HepG2 (cell line): ENCODE results near the gene RREB1. TPM values are rescaled to one million over a fixed set of nuclear protein-coding genes. Genes with fewer than 3 reads are reported as not detected.

Experiments used
- HNF4A ChIP-seq: sonication (generic); formaldehyde crosslinking; IDR thresholded peaks from 2 replicates; pipeline ENCODE4 v1.4.0; 2020; ENCODE audit warnings: missing genetic modification reagents
- HNF4G ChIP-seq, 2 experiments: sonication (generic) in 1 of 2; formaldehyde crosslinking in 1 of 2; IDR thresholded peaks; 2 replicates each; pipeline versions ENCODE4 v1.4.0 to v1.6.1; 2011 to 2020; ENCODE audit warnings: borderline replicate concordance in 2 of 2, low read depth in 2 of 2, mild to moderate bottlenecking in 2 of 2, low read length in 1 of 2, missing genetic modification reagents in 1 of 2, moderate library complexity in 1 of 2
- MAZ ChIP-seq, 2 experiments: sonication (generic) in 1 of 2; formaldehyde crosslinking in 1 of 2; IDR thresholded peaks; 2 replicates each; pipeline versions ENCODE4 v1.5.0 to v1.6.1; 2012 to 2020; ENCODE audit warnings: low read depth in 2 of 2, mild to moderate bottlenecking in 2 of 2, borderline replicate concordance in 1 of 2, improper control_type of control experiment in 1 of 2, low read length in 1 of 2, missing genetic modification reagents in 1 of 2, moderate library complexity in 1 of 2
- PHF20 ChIP-seq: sonication (generic); formaldehyde crosslinking; IDR thresholded peaks from 2 replicates; pipeline ENCODE4 v1.5.0; 2020; ENCODE audit warnings: mild to moderate bottlenecking, missing genetic modification reagents
- PPARG ChIP-seq: conservative IDR thresholded peaks from 2 replicates; pipeline ENCODE4 v1.6.1; 2016; ENCODE audit warnings: missing biosample characterization, missing genetic modification reagents
- SP2 ChIP-seq: sonication (generic); formaldehyde crosslinking; IDR thresholded peaks from 2 replicates; pipeline ENCODE4 v1.5.1; 2020; ENCODE audit warnings: mild to moderate bottlenecking, missing genetic modification reagents
- ZNF230 ChIP-seq: sonication (generic); formaldehyde crosslinking; IDR thresholded peaks from 2 replicates; pipeline ENCODE4 v1.4.0; 2020; ENCODE audit warnings: mild to moderate bottlenecking, missing genetic modification reagents
- ZNF414 ChIP-seq: sonication (generic); formaldehyde crosslinking; IDR thresholded peaks from 2 replicates; pipeline ENCODE4 v1.5.0; 2020; ENCODE audit warnings: missing genetic modification reagents
- ZNF646 ChIP-seq: sonication (generic); formaldehyde crosslinking; IDR thresholded peaks from 2 replicates; pipeline ENCODE4 v1.9.0; 2021; ENCODE audit warnings: mild to moderate bottlenecking, missing genetic modification reagents
- polyA plus RNA-seq, 8 experiments: library from polyadenylated mRNA; depleted of rRNA in 3 of 8; stranded (reverse) in 7 of 8; unstranded in 1 of 8; fragments of >200 nt; fragmentation: Illumina TruSeq in 4 of 8; extraction: Trizol in 4 of 8; gene quantifications; 2 replicates each; pipeline versions ENCODE4 v1.2.1 to v1.2.3, GENCODE V29; 2011 to 2016; ENCODE audit warnings: low read depth in 4 of 8, missing spikeins in 1 of 8, mixed read lengths in 1 of 8; ENCODE audit not compliant: insufficient read depth in 1 of 8
- total RNA-seq, 5 experiments: library from RNA; depleted of rRNA; stranded (reverse); fragments of >200 nt; fragmentation: Illumina TruSeq; extraction: Trizol; gene quantifications; 2 replicates each; pipeline ENCODE4 v1.2.3, GENCODE V29; 2016; ENCODE audit warnings: low read depth in 1 of 5
- TF ChIP-seq, protein P1 (sequence below): sonication (generic); formaldehyde crosslinking; IDR thresholded peaks from 2 replicates; pipeline ENCODE4 v1.5.0; 2020; ENCODE audit warnings: mild to moderate bottlenecking, missing genetic modification reagents
- TF ChIP-seq, protein P2 (sequence below): sonication (generic); formaldehyde crosslinking; IDR thresholded peaks from 2 replicates; pipeline ENCODE4 v1.5.0; 2020; ENCODE audit warnings: mild to moderate bottlenecking, missing genetic modification reagents, borderline replicate concordance

Gene RREB1
- total and polyA plus RNA-seq, 2 of the 13 experiments (the other 11 are each of a cell fraction or from before 2014, with no cell fraction given), result 6.1 to 23.2 TPM

DNA sequence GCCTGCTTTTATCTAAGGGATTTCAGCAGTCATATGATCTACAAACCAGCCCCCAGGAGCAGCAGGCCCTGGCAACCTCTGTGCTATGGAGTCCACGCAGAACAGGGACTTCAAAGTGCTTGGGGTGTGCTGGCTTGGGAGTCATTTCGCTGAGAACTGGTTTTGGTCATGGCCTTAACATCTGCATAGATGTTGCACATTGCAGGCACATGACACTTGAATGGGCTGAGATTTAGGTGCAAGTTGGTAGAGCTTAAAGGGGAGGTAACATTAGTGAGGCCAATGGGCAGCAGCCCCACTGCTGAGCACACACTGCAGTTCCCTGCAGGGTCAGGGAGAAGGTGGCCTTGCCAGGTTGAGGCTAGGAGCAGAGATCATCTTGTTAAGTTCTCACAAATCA, 43.6 kb downstream of the RREB1 start (continued):
- TF ChIP-seq ZNF414 (CRISPR knock-in tag) (peak; percentile 51; the same call in 1 of the 2 replicates), MAZ (IDR thresholded peaks at IDR 0.05; ENCODE audit: borderline replicate concordance, low read depth, low read length) (no peak), MAZ (CRISPR knock-in tag; IDR thresholded peaks at IDR 0.05; ENCODE audit: low read depth) (0 out of 2 replicates have a peak, but pooled peaks have one; percentile 18), ZNF230 (CRISPR knock-in tag) (no peak), HNF4G (IDR thresholded peaks at IDR 0.05; ENCODE audit: borderline replicate concordance, low read depth, low read length) (0 out of 2 replicates have a peak, but pooled peaks have one; percentile 11), HNF4G (CRISPR knock-in tag; IDR thresholded peaks at IDR 0.05; ENCODE audit: borderline replicate concordance, low read depth) (no peak), PHF20 (CRISPR knock-in tag) (no peak), ZNF646 (CRISPR knock-in tag) (0 out of 2 replicates have a peak, but pooled peaks have one; percentile 46), PPARG (CRISPR knock-in tag) (0 out of 2 replicates have a peak, but pooled peaks have one; percentile 26), HNF4A (peak; percentile 65), SP2 (CRISPR knock-in tag) (no peak)
- TF ChIP-seq, protein P1, sequence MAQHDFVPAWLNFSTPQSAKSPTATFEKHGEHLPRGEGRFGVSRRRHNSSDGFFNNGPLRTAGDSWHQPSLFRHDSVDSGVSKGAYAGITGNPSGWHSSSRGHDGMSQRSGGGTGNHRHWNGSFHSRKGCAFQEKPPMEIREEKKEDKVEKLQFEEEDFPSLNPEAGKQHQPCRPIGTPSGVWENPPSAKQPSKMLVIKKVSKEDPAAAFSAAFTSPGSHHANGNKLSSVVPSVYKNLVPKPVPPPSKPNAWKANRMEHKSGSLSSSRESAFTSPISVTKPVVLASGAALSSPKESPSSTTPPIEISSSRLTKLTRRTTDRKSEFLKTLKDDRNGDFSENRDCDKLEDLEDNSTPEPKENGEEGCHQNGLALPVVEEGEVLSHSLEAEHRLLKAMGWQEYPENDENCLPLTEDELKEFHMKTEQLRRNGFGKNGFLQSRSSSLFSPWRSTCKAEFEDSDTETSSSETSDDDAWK (CRISPR knock-in tag), result no peak
- TF ChIP-seq, protein P2, sequence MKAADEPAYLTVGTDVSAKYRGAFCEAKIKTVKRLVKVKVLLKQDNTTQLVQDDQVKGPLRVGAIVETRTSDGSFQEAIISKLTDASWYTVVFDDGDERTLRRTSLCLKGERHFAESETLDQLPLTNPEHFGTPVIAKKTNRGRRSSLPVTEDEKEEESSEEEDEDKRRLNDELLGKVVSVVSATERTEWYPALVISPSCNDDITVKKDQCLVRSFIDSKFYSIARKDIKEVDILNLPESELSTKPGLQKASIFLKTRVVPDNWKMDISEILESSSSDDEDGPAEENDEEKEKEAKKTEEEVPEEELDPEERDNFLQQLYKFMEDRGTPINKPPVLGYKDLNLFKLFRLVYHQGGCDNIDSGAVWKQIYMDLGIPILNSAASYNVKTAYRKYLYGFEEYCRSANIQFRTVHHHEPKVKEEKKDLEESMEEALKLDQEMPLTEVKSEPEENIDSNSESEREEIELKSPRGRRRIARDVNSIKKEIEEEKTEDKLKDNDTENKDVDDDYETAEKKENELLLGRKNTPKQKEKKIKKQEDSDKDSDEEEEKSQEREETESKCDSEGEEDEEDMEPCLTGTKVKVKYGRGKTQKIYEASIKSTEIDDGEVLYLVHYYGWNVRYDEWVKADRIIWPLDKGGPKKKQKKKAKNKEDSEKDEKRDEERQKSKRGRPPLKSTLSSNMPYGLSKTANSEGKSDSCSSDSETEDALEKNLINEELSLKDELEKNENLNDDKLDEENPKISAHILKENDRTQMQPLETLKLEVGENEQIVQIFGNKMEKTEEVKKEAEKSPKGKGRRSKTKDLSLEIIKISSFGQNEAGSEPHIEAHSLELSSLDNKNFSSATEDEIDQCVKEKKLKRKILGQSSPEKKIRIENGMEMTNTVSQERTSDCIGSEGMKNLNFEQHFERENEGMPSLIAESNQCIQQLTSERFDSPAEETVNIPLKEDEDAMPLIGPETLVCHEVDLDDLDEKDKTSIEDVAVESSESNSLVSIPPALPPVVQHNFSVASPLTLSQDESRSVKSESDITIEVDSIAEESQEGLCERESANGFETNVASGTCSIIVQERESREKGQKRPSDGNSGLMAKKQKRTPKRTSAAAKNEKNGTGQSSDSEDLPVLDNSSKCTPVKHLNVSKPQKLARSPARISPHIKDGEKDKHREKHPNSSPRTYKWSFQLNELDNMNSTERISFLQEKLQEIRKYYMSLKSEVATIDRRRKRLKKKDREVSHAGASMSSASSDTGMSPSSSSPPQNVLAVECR (CRISPR knock-in tag), result peak; percentile 39; the same call in 1 of the 2 replicates
